Measurements from ENCODE around the gene PUSL1. TPM values are rescaled to one million over a fixed set of nuclear protein-coding genes. Genes with fewer than 3 reads are reported as not detected.

Gene PUSL1
- total RNA-seq, 1 donor from 2014 or later: 10.4 TPM

GRCh38 chr1:1294250-1294890, 14.0 kb upstream of the PUSL1 start:
- no peak for DNase-seq
- H3K4me1 ChIP-seq: peaks cover 18% of the 10 kb centered on the region
- intact Hi-C loops (cut with micrococcal nuclease): no loop called here
- H3K4me3 ChIP-seq: no peak overlapping the region
- no peaks in the 10 kb centered on the region for H3K9me3 ChIP-seq (replicated peaks)
- peaks cover 42% of the 10 kb centered on the region for H3K36me3 ChIP-seq
- H3K27ac ChIP-seq (replicated peaks): no peak overlapping the region
- no peaks in the 10 kb centered on the region for H3K27me3 ChIP-seq (ENCODE audit: low read depth)
- no peak for TF ChIP-seq CTCF (IDR thresholded peaks at IDR 0.05; ENCODE audit: borderline replicate concordance)

- TF ChIP-seq CTCF (IDR thresholded peaks at IDR 0.05; ENCODE audit: borderline replicate concordance): no peak
- Histone ChIP-seq H3K4me3 (no peak overlapping the region), H3K4me1 (peaks cover 18% of the 10 kb centered on the region), H3K27me3 (ENCODE audit: low read depth) (no peaks in the 10 kb centered on the region), H3K9me3 (replicated peaks) (no peaks in the 10 kb centered on the region), H3K36me3 (peaks cover 42% of the 10 kb centered on the region), H3K27ac (replicated peaks) (no peak overlapping the region)
- DNase-seq: no peak
- intact Hi-C loops (cut with micrococcal nuclease): no loop called here
Observed at GRCh38 chr1:1295154-1295923, 13.1 kb upstream of the PUSL1 start.

- Histone ChIP-seq H3K36me3 (peaks cover 42% of the 10 kb centered on the region), H3K4me3 (no peak overlapping the region), H3K27me3 (ENCODE audit: low read depth) (no peaks in the 10 kb centered on the region), H3K9me3 (replicated peaks) (no peaks in the 10 kb centered on the region), H3K4me1 (peaks cover 11% of the 10 kb centered on the region), H3K27ac (replicated peaks) (no peak overlapping the region)
- TF ChIP-seq CTCF (IDR thresholded peaks at IDR 0.05; ENCODE audit: borderline replicate concordance): no peak
- intact Hi-C loops (cut with micrococcal nuclease): no loop called here
- no peak for DNase-seq
Observed at GRCh38 chr1:1296070-1297061, 12.0 kb upstream of the PUSL1 start.

GRCh38 chr1:1297802-1298424, 10.5 kb upstream of the PUSL1 start:
- H3K36me3 ChIP-seq: peaks cover 41% of the 10 kb centered on the region
- peaks cover 5% of the 10 kb centered on the region for H3K4me1 ChIP-seq
- no peak for DNase-seq
- intact Hi-C loops (cut with micrococcal nuclease): no loop called here
- no peak for TF ChIP-seq CTCF (IDR thresholded peaks at IDR 0.05; ENCODE audit: borderline replicate concordance)
- no peak overlapping the region for H3K4me3 ChIP-seq
- no peaks in the 10 kb centered on the region for H3K9me3 ChIP-seq (replicated peaks)
- H3K27me3 ChIP-seq (ENCODE audit: low read depth): no peaks in the 10 kb centered on the region
- no peak overlapping the region for H3K27ac ChIP-seq (replicated peaks)

Data from left ventricle myocardium inferior (tissue), 1 donor.